Non-pigmented ciliary epithelial cell (primary cell): Measurements from ENCODE around the gene CPN2.

Experiments used
- DNase-seq: peaks from one replicate; pipeline ENCODE4 v3.0.0-alpha.2; 2010; ENCODE audit warnings: low read depth

CPN2 gene

DNA sequence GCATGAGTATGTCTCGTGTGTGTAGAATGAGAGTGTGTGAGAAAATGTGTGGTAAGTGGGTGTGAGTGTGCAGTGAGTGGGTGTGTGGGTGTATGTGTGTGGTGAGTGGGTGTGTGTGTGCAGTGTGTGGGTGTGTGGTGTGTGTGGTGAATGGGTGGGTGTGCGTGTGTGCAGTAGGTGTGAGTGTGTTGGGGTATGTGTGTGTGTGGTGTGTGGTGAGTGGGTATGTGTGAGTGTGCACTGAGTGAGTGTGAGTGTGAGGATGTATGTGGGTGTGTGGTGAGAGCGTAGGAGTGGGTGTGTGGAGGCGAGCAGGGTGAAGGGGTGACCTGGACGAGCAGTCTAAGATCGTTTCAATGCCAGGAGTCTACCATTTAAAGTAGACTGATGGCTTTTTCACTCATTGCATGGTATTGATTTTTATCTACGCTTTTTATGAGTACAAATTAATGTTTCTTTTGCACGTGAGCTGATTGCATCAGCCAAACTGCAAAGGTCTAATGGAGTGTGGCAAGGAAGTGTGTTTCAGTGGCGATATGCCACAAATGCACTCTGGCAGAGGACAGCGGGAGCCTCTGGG, 1.6 kb upstream of the CPN2 start:
- DNase-seq: no peak

GRCh38 chr3:194351952-194352536, 916 bp upstream of the CPN2 start:
- no peak for DNase-seq

DNA sequence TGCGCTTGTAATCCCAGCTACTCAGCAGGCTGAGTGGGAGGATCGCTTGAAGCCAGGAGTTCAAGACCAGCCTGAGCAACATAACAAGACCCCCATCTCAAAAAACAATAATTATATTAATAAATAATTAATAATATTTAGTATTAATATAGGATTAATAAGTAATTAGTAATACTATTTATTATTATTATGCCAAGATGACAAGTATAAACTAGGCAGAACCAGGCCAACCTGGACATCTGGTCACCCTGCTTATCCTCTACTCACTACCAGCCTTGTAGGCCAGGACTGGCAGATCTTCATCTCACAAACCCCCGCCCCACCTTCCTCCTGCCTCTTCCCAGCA, 429 bp downstream of the CPN2 start:
- DNase-seq: no peak

- DNase-seq: no peak
Observed at GRCh38 chr3:194348354-194348753, 2.8 kb downstream of the CPN2 start.

DNA sequence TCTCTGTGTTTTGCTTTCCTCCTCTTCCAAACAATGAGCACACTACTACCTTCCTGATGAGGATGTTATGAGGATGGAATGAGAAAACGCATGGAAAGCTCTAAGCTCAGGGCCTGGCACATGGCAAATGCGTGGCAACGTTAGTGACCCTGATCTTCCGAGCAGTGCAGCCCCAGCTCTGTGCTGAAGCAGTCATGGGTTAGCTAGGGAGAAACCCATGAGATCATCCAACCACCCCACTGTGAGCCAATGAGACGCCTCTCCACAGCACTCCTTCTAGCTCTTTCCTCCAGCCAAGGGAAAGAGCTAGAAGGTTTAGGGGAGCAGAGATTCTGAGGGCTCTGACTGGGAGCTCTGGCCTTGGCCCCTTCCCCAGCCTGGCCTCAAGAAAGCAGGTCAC, 4.5 kb downstream of the CPN2 start:
- DNase-seq: no peak

DNA sequence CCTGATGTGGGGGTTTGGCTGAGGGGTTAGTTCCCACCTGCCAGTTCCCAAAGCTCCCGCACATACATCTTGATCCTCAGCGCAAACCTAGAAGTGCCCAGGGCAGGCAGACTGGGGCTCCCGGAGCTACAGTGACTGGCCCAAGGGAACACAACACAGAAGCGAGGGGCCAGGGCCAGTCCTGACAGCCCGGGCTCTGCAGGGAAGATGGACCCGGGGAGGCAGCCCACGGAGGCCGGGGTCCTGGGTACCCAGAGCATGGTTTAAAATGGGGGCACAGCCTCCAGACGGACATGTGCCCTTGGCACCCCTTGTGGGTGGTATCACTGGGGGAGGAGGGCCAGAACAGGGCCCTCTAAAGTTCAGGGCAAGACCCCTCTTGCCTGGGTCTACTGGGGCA, 5.1 kb downstream of the CPN2 start:
- no peak for DNase-seq

DNA sequence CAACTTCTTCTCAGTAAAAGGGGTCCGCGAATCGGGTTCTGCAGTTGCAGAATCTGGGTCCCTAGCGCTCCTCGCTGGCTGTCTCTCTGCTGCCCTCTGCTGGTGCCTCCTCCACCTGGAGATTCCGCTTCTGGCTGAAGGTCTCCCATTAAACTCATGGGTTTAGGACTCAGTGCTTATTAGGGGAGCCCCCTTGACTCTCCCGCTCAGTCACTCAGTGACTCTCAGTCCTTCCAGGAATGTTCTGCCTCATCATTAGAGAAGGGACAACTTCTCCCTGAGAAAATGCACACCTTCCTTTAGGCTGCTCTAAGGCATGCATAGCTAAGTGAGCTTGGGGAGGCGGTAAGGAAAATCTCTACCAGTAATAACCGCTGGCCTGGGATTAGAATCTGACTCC, 7.1 kb downstream of the CPN2 start:
- DNase-seq: no peak

DNA sequence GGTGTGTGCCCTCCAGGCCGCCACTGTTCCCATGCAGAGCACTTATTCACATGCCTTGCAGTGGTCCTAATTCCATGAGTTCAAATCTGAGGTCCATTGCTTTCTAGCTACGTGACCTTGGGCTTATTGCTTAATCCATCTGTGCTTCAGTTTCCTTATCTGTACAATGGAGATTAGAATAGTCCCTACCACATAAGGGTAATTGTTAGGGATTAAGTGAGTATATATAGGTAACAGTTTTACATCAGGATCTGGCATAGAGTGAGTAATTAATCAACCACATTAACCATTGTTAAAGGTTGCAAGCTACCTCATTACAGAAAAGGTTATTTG, 7.6 kb downstream of the CPN2 start:
- DNase-seq: no peak

- DNase-seq: no peak
Observed at GRCh38 chr3:194342861-194343560, 8.1 kb downstream of the CPN2 start.

DNA sequence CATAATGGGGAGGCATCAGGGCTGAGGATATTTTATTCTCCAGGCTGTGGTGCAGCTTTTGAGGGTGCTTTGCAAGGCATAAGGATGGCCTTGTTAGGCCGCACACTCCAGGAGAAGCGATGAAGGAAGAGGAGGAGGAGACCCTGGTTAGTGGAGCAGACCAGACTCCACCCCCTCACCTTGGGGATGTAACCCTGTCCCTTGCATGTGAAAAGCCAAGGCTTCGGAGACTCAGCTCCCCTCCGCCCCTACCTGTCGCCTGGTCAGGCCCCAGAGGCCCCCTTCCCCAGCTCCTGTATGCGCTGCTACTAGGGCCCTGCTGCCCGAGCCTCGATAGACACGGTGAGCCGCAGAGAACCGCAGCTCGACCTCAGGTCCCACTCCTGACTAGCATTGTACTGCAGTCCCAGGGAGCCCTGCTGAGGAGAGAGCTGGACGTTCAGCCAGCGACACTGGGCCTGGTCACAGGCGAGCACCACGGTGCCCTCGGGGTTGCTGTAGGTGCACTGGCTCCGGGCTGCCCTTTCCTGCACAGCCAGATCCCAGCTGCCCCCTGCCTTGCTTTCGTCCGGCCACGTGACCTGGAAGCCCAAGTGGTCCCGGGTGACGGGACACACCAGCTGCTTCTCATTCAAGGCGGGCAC, 10.2 kb downstream of the CPN2 start:
- DNase-seq: no peak

DNA sequence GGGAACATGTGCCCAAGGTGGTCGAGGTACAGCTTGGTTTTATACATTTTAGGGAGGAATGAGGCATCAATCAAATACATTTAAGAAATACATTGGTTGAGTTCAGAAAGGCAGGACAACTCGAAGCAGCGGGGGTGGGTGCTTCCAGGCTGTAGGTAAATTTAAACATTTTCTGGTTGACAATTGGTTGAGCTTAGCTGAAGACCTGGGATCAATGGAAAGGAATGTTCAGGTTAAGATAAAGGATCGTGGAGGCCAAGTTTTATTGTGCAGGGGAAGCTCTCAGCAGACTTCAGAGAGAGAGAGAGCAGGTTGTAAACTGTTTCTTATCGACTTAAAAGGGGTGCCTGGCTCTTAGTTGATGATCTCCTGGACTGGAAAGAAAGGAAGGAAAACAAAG, 11.3 kb downstream of the CPN2 start:
- DNase-seq: no peak

- no peak for DNase-seq
Observed at GRCh38 chr3:194339356-194339755, 11.8 kb downstream of the CPN2 start.

- no peak for DNase-seq
Observed at GRCh38 chr3:194337965-194338753, 13.0 kb downstream of the CPN2 start.

- DNase-seq: no peak
Observed at GRCh38 chr3:194336601-194337355, 14.3 kb downstream of the CPN2 start.

- DNase-seq: no peak
Observed at GRCh38 chr3:194333981-194334320, 17.2 kb downstream of the CPN2 start.

- no peak for DNase-seq
Observed at GRCh38 chr3:194333212-194333980, 17.7 kb downstream of the CPN2 start.

GRCh38 chr3:194332858-194333211, 18.3 kb downstream of the CPN2 start:
- DNase-seq: no peak

DNA sequence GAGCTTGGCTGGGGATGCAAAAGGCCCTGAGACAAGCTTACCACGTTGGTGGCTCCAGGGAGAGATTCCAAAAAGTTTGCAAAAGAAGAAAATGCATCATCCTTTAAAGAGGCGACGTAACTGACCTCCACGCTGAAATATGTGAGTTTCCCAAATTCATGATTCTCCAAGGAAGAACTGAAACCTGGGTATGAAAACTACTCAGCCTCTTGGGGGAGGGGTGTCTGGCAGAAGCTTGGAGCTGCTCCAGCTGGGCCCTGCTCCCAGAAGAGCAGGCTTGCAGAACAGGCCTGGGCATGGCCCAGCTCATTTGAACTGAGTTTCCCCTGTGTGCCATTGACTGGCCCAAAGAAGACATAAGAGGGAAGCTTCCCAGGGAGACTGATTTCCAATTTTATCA, 20.5 kb downstream of the CPN2 start:
- DNase-seq: no peak

- DNase-seq: no peak
Observed at GRCh38 chr3:194330160-194330559, 21.0 kb downstream of the CPN2 start.

GRCh38 chr3:194329583-194329965, 21.6 kb downstream of the CPN2 start:
- DNase-seq: no peak

DNA sequence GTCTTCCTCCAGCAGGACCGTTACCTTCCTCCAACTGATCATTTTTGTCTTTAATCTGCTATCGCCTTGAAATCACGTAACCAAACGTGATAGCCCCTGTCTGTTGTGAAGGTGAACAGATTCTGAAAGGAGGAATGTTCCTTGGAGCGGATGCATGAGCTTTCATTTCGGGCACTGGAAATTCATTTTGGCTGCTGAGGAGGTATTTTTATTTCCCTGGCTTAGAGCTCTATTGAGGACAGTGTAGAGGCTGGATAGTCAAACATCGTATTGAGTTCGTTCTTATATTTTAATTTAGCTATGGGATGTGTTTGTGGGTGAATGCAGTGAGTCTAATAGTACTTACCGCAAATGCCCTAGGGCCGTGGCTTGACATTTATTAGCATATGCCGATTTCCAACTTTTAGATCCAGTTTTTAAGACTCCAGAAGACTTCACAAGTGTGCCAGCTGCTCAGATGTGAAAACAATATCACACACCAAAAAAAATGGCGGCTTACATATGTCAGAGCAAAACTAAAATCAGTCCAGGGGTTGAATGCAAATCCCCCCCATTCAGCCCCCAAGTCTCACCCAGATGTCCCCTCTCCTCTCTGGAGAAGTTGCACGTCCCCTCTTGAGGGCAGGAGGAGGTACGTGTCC, 22.1 kb downstream of the CPN2 start:
- DNase-seq: no peak
